HCT116 (cell line): Measurements from ENCODE around the gene EMC10.

ENCODE experiments used
- ELF1 ChIP-seq: IDR thresholded peaks from 2 replicates; pipeline ENCODE4 v1.6.1; 2012; ENCODE audit warnings: low read depth, borderline replicate concordance
- POLR2A ChIP-seq: IDR thresholded peaks from 2 replicates; pipeline ENCODE4 v1.7.0; 2011; ENCODE audit warnings: borderline replicate concordance; ENCODE audit not compliant: insufficient read depth, insufficient read length; ENCODE audit errors: extremely low read depth

GRCh38 chr19:50486823-50487515 lies 10.7 kb downstream of the EMC10 start:
- TF ChIP-seq ELF1 (no peak), POLR2A (no peak)
